ACHN (cell line): ENCODE data around the gene APLP1.
A peak's percentile ranks its signal among the peaks of the same experiment; 100 is the strongest.
"Not testable (repeated sequence)": the region's sequence is repeated elsewhere in the genome, so short reads cannot be mapped to it uniquely, and the experiment has no call there.

Experiments
- DNase-seq: peaks from one replicate; pipeline ENCODE4 v3.0.0-alpha.2; 2015
- in situ Hi-C: cut with HindIII; loops from 2 replicates; pipeline ENCODE4 v1.10.0; 2017; ENCODE audit warnings: low sequenced_read_pairs, low pct_ligation_motif_present, low pct_unique_long_range_greater_than_20kb

The APLP1 gene

DNA sequence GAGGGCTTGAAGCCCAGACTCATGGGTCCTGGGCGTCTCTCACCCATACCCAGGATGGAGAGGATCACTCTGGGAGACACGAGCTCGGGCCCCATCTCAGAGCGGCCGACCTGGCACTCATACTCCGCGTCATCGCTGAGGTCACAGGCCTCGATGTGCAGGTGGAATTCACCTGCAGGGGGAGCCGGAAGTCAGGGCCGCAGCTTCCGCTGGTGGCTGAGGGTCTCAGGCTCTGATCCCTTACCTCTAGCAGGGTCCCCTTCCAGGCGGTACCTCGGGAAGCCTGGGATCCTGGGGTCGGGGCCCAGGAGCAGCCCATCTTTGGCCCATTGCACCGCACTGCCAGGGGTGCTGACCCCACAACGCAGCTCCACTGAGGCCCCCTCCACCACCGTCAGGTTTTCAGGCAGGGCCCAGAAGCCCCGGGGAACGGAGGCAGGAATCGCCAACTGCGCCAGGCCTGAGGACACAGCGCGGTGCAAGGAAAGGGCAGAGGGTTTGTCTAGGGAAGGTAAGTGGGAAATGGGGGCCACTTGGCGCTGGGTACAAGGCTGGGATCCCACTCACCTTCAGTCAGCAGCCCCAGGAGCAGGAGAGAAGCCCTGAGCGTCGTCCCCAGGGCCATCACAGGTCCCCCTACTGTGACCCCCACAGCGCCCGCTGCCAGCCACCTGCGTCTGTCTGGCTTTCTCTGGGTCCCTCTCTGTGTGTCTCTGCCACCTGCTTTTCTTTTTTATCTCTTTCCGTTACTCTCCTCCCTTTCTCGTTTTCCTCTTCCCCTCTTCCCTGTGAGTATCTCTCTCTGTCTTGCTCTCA lies 17.0 kb upstream of the APLP1 start:
- in situ Hi-C loops = no loop called here
- DNase-seq = no peak

DNA sequence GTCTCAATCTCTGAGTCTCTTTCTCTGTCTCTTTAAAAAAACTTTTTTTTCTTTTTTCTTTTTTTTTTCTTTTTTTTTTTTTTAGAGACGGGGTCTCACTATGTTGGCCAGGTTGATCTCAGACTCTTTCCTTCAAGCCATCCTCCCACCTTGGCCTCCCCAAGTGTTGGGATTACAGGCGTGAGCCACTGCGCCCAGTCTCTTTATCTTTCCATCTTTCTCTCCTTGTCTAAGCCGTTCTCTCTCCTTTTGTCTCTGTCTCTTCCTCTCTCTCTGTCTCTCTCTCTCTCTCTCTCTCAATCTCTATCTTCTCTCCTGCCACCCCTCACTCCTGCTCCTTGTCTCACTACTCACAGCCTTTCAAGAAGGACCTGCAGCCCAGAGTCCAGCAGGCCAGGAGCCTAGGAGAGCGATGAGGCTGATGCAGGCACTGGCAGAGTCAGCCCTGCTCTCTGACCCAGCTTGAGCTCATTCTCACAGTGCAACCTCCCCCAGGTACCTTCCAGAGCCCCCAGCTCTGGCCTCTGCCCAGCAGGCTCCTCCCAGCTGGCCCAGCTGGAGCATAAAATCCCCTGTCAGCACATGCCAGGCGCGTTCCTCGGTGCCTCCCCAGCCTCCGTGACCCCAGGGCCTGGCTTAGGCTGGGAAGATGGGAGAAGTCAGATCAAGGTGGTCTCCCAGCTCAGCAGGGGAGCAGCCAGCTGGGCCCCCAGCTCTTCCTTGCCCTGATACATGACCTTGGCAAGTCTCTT lies 16.2 kb upstream of the APLP1 start, which contains the start of gene NPHS1:
Gene NPHS1, minus strand, starts transcription at position 476 of the 752 bp plus-strand sequence. CDS start 667 bp downstream, outside the sequence.
- in situ Hi-C loops = no loop called here
- DNase-seq = no peak

DNA sequence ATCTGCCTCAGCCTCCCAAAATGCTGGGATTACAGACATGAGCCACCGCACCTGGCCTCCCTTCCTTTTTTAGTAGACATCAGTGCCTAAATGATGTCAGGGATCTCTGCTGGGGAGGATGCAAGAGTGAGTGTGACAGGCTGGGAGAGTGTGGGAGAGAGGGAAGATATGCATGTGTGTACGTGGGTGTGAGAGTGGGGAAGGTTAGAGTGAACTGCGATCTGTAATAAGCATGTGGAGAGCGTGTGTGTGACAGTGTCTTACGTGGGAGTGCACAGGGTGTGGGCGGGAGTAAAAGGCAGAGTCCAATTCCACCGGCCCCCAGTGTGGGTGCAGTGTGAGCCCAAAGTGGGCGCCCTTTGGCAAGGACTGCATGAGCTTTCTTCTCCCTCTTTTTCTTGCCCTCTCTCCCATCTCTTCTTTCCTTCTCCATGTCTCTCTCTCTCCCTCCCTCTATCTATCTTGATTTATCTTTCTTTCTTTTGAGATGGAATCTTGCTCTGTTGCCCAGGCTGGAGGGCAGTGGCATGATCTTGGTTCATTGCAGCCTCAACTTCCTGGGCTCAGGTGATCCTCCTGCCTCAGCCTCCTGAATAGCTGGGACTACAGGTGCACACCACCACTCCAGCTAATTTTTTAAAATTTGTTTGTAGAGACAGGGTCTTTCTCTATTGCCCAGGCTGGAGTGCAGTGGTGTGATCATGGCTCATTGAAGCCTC lies 15.2 kb upstream of the APLP1 start:
- in situ Hi-C loops = no loop called here
- DNase-seq = no peak

DNA sequence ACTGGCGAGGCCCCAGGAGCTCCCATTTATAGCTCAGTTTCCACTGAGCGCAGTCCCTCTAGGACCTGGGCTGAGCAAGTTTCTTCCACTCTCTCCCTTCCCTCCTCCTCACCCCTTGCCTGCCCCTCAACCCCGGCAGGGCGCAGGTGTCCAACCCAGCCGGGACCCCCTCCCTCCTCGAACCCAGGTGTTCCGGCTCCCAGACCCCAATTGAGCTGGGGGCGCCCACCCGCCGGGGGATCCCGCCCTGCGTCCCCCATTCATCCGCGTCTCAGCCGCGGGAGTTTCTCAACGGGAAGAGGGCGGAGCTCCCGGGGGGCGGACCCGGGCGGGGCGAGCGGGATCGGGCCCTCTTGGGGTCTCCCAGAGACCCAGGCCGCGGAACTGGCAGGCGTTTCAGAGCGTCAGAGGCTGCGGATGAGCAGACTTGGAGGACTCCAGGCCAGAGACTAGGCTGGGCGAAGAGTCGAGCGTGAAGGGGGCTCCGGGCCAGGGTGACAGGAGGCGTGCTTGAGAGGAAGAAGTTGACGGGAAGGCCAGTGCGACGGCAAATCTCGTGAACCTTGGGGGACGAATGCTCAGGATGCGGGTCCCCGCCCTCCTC lies 11.7 kb upstream of the APLP1 start, which contains the start of gene KIRREL2:
Gene KIRREL2, plus strand, starts transcription at position 366 of the 604 bp plus-strand sequence. Its CDS starts 209 bp downstream, at position 575.
- no peak for DNase-seq
- in situ Hi-C loops = no loop called here

DNA sequence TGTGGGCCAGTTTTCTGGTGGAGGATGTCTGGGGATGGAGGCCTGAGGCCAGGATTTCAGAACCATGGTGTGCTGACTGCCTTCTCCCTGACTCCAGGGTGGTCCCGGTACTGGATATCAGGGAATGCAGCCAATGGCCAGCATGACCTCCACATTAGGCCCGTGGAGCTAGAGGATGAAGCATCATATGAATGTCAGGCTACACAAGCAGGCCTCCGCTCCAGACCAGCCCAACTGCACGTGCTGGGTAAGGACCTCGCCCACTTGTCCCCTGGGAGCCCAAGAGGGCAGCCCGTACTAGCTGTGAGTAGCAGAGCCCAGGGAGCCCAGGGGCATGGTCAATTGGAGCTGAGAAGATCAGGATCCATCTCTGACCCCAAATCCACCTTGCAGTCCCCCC lies 10.1 kb upstream of the APLP1 start:
- no peak for DNase-seq
- in situ Hi-C loops = no loop called here

DNA sequence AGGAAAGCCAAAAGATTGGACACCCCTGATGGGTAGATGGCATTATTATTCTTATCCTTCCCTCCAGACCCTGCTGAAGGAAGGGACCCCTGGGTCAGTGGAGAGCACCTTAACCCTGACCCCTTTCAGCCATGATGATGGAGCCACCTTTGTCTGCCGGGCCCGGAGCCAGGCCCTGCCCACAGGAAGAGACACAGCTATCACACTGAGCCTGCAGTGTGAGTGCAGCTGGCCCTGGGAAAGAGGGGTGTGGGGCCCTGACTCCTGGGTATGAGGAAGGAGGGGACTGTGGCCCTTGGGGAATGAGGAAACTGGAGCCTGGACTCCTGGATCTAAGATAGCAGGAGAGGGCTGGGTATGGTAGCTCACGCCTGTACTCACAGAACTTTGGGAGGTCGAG lies 9.0 kb upstream of the APLP1 start:
- no peak for DNase-seq
- in situ Hi-C loops = no loop called here

DNA sequence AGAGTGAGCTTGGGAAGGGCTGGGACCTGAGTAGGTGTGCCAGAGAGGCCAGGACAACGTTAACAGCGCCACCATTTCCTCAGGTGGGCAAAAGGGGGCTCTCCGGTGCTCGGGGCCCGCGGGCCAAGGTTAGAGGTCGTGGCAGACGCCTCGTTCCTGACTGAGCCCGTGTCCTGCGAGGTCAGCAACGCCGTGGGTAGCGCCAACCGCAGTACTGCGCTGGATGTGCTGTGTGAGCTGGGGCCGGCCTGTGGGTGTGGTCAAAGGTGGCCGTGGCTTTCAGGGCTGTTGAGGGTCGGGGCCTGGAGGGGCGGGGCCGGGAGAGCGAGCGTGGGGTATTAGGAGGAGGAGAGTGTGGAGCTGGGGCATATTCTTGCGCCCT lies 7.9 kb upstream of the APLP1 start:
- in situ Hi-C loops = no loop called here
- DNase-seq = no peak

DNA sequence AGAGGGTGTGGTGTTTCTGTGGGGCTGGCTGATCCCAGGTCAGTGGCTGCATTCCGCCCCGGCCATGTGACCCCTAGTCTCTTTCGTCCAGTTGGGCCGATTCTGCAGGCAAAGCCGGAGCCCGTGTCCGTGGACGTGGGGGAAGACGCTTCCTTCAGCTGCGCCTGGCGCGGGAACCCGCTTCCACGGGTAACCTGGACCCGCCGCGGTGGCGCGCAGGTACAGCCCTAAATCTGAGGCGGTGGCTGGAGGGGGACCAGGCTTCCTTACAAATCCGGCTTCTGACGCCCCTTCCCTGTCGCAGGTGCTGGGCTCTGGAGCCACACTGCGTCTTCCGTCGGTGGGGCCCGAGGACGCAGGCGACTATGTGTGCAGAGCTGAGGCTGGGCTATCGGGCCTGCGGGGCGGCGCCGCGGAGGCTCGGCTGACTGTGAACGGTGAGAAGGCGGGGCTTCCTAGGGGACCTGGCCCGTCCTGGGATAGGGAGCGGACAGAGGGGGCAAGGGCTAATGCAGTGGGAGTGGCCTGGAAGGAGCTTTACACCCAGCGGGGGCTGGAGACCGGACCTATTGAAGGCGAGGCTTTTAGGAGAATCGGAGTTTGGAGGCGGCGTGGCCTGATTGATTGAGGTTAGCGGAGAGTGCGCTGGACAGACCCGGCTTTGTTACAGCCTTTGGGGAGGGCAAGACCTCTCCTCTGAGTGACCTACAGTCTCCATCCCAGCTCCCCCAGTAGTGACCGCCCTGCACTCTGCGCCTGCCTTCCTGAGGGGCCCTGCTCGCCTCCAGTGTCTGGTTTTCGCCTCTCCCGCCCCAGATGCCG lies 7.3 kb upstream of the APLP1 start:
- in situ Hi-C loops = no loop called here

DNA sequence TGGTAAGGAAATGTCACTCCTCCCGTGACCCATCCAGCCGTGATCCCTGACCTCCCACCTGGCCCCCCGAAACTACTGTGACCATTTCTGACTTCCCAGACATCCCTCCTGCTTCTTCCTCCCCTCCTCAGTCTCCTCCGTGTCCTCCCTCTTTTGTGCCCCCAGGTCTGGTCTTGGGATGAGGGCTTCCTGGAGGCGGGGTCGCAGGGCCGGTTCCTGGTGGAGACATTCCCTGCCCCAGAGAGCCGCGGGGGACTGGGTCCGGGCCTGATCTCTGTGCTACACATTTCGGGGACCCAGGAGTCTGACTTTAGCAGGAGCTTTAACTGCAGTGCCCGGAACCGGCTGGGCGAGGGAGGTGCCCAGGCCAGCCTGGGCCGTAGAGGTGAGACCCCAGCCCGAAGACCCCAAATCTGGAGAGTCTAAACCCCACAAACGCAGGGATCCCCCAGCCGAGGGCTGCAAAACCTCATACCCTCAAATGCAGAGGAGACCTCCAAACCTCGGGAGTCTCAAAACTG lies 6.7 kb upstream of the APLP1 start:
- in situ Hi-C loops = no loop called here
- no peak for DNase-seq

More for the DNA sequence above, 7.3 kb upstream of the APLP1 start:
- DNase-seq = no peak

DNA sequence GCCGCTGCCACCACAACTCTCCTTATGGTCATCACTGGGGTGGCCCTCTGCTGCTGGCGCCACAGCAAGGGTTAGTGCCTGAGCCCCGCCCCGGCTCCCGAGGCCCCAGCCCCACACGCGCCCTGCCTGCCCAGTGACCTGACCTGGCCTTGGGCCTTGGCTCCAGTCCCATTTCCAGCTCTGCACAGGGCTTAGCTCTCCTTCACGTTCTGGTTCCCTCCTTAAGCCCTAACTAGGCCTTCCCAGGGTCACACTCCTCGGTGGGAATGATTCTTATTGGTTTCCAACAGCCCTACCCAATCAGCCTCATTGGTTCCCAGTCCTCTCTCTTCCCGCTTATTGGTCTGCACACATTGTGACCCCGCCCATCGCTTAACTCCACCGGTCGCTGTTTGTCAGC lies 5.8 kb upstream of the APLP1 start:
- in situ Hi-C loops = no loop called here

DNA sequence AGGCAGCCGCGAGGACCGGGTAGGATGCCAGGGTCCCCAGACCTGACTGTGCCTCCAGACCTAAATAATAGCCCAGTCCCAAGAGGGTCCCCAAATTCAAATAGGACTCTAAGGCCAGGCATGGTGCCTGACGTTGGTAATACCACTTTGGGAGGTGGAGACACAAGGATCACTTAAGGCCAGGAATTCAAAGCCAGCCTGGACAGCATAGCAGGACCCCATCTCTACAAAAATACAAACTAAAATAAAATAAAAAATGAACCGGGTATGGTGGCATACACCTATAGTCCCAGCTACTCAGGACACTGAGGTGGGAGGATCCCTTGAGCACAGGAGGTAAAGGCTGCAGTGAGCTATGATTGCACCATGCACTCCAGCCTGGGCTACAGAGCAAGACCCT lies 5.4 kb upstream of the APLP1 start:
- no peak for DNase-seq
- in situ Hi-C loops = no loop called here

More for the DNA sequence above, 5.8 kb upstream of the APLP1 start:
- no peak for DNase-seq

DNA sequence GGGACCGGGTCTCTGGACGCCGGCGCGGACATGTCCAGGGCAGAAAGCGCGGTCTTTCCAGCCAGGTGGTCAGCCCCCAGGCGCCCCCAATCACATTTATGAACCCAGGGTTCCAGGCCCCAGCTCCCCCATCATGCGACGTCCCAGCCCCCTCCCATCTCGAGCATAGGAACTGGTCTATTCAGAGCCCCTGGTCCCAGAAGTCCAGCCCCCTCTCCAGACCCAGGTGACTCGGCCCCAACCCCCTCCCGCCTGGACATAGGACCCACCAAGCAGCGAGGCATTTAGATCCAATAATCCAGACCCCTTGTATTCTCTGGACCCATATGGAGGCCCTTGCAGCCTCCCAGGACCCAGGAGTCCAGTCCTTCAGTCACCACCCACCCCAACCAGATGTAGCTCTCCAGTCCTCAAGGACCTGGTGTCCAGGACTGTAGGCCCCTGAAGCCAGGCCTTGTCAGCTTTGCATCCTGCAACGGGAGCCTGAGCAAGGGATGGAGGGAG lies 501 bp downstream of the APLP1 start:
- no peak for DNase-seq
- in situ Hi-C loops = no loop called here

DNA sequence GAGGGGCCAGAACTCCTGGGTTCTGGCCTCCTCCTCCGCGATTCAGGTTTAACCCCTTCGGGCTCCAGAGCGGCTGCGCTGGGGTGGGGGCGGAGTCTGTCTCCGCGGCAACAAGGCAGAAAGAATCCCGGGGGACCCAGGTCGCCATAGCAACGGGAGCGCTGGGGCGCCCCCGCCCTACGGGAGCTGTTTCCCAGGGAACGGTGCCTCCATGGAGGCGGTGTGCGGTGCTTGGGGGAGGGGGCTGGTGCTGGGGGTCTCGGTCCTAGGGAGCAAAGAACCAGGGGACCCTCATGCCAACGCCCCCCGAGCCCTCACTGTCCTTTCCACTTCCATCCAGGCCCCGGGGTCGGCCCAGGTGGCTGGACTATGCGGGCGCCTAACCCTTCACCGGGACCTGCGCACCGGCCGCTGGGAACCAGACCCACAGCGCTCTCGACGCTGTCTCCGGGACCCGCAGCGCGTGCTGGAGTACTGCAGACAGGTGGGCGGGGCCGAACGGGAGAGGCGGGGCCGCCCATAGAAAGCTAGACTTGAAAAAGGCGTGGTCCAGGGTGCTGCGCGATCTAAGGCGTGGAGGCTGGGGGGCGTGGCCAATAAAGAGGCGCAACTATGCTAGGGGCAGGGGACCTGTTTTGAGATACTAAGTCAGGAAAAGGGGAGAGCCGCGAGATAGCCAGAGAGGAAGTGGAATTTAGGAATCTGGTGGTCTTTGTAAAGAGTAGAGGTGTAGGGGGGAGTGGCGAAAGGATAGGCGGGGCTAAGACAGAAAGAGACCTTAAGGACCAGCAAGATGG lies 1.2 kb downstream of the APLP1 start:
- peak; percentile 84 for DNase-seq
- in situ Hi-C loops = no loop called here

DNA sequence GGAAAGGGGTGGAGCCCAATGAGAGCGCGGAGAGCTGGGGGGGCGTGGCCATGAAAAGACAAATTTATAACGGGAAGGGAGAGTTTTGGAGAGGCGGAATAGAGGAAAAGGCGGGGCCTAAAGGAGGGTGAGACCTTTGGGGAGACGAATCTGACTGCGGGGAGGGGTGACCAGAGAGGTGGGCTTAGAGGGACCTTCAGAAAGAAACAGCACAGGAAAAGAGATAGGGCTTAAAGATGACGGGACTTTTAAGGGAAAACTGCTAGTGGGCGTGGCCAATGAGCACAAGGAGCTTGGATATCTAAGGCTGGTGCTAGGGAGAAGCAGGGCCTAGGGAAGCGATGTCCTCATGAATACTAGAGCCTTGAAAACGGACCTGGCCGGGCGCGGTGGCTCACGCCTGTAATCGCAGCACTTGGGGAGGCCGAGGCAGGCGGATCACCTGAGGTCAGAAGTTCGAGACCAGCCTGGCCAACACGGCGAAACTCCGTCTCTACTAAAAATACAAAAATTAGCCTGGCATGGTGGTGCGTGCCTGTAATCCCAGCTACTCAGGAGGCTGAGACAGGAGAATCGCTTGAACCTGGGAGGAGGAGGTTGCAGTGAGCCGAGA lies 1.9 kb downstream of the APLP1 start:
- in situ Hi-C loops = not testable (repeated sequence)
- peak; percentile 9 for DNase-seq

DNA sequence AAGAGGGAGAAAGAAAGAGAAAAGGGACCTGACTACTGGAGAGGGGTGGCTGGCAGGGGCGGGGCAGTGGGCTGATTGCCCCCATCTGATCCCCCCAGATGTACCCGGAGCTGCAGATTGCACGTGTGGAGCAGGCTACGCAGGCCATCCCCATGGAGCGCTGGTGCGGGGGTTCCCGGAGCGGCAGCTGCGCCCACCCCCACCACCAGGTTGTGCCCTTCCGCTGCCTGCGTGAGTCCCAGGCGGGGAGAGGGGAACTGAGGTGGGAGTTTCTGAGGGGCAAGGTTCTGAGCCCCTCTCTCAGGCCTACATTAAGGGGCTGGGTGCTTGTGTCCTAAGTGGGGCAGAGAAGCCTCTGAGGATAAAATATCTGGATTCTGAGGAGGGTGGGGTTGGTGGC lies 2.4 kb downstream of the APLP1 start:
- in situ Hi-C loops = no loop called here
- DNase-seq = no peak

DNA sequence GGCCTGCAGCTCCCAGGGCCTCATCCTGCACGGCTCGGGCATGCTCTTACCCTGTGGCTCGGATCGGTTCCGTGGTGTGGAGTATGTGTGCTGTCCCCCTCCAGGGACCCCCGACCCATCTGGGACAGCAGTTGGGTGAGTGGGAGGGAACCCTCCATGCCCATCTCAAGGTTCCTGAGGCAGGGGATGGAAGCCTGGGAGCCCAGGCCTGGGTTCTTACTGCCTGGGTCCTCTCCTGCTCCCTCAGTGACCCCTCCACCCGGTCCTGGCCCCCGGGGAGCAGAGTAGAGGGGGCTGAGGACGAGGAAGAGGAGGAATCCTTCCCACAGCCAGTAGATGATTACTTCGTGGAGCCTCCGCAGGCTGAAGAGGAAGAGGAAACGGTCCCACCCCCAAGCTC lies 3.2 kb downstream of the APLP1 start:
- DNase-seq = no peak
- in situ Hi-C loops = no loop called here
